Ascending aorta (tissue), 2 donors: ENCODE data around the gene RTCB. TPM values are rescaled to one million over a fixed set of nuclear protein-coding genes. Genes with fewer than 3 reads are reported as not detected.
A peak's percentile ranks its signal among the peaks of the same experiment; 100 is the strongest.

Experiments
- DNase-seq, 2 donors: peaks; one replicate each; pipeline ENCODE4 v3.0.0-alpha.2; 2019; ENCODE audit warnings: low spot score in 2 of 2
- H3K27ac ChIP-seq, 2 donors: fragments of 200-600 bp; sonication (generic); one replicate each; pipeline ENCODE4 v1.5.1; 2016 to 2017; ENCODE audit warnings: mild to moderate bottlenecking in 1 of 2
- H3K27me3 ChIP-seq: fragments of 200-600 bp; sonication (generic); one replicate; pipeline ENCODE4 v1.5.1; 2017
- H3K36me3 ChIP-seq, 2 donors: fragments of 200-600 bp; sonication (generic); one replicate each; pipeline ENCODE4 v1.5.1; 2016
- H3K4me1 ChIP-seq, 2 donors: fragments of 200-600 bp; sonication (generic); one replicate each; pipeline ENCODE4 v1.5.1; 2016 to 2017; ENCODE audit warnings: mild to moderate bottlenecking in 1 of 2
- H3K4me3 ChIP-seq, 2 donors: fragments of 200-600 bp; sonication (generic); one replicate each; pipeline ENCODE4 v1.5.1; 2016 to 2017; ENCODE audit warnings: mild to moderate bottlenecking in 1 of 2
- H3K9me3 ChIP-seq, 2 donors: fragments of 200-600 bp; sonication (generic); one replicate each; pipeline ENCODE4 v1.5.1; 2016
- intact Hi-C: fragments of 100-400 bp; cut with DNase I; formaldehyde crosslinking; loops from one replicate; pipeline ENCODE4 v1.15.1; 2023
- total RNA-seq: library from RNA; depleted of rRNA; stranded (reverse); fragments of >200 nt; gene quantifications from one replicate; pipeline ENCODE4 v1.1.0, GENCODE V29; 2016
- TF ChIP-seq, protein P1 (sequence below), 3 experiments: fragments of 200-600 bp in 2 of 3; fragments of 450-650 bp in 1 of 3; sonication (generic) in 2 of 3; IDR thresholded peaks; one replicate each; pipeline ENCODE4 v1.5.1; 2016 to 2019; ENCODE audit warnings: antibody characterized with exemption in 3 of 3, mild to moderate bottlenecking in 1 of 3, moderate library complexity in 1 of 3

The RTCB gene
- total RNA-seq, 1 donor from 2014 or later = 55.2 TPM

GRCh38 chr22:32409977-32410376 is 2.1 kb downstream of the RTCB start:
- intact Hi-C loops = no loop called here
- DNase-seq = no peak

DNA sequence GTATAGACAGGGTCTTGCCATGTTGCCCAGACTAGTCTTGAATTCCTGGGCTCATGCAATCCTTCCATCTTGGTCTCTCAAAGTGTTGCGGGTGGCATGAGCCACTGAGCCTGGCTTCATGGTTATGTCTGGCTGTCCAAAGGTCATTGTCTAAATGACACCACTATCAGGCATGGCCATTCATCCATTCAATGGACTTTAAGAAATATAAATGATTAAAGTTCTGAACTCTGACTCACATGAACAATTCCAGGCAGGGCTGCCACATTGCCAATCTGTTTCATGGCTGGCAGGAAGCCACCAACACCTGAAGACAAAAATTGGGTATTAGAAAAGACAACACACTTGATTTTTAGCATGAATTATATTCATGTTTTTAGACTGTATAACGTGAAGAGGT is 4.1 kb downstream of the RTCB start:
- H3K36me3 ChIP-seq = peaks cover 41 to 46% of the 10 kb centered on the region in 2 donors
- H3K4me3 ChIP-seq = no peak overlapping the region
- no peaks in the 10 kb centered on the region for H3K27me3 ChIP-seq
- intact Hi-C loops = no loop called here
- TF ChIP-seq, protein P1, sequence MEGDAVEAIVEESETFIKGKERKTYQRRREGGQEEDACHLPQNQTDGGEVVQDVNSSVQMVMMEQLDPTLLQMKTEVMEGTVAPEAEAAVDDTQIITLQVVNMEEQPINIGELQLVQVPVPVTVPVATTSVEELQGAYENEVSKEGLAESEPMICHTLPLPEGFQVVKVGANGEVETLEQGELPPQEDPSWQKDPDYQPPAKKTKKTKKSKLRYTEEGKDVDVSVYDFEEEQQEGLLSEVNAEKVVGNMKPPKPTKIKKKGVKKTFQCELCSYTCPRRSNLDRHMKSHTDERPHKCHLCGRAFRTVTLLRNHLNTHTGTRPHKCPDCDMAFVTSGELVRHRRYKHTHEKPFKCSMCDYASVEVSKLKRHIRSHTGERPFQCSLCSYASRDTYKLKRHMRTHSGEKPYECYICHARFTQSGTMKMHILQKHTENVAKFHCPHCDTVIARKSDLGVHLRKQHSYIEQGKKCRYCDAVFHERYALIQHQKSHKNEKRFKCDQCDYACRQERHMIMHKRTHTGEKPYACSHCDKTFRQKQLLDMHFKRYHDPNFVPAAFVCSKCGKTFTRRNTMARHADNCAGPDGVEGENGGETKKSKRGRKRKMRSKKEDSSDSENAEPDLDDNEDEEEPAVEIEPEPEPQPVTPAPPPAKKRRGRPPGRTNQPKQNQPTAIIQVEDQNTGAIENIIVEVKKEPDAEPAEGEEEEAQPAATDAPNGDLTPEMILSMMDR (IDR thresholded peaks at IDR 0.05) = no peak
- DNase-seq = no peak
- no peak overlapping the region for H3K27ac ChIP-seq
- H3K4me1 ChIP-seq = peaks cover 4 to 15% of the 10 kb centered on the region in 2 donors
- no peaks in the 10 kb centered on the region for H3K9me3 ChIP-seq

More at GRCh38 chr22:32409977-32410376, 2.1 kb downstream of the RTCB start:
- H3K27ac ChIP-seq = no peak overlapping the region
- no peaks in the 10 kb centered on the region for H3K9me3 ChIP-seq
- H3K36me3 ChIP-seq = peaks cover 34 to 35% of the 10 kb centered on the region in 2 donors
- H3K4me3 ChIP-seq = peak overlapping the region in 1 of 2 donors; percentile 69
- H3K4me1 ChIP-seq = peaks cover 4 to 15% of the 10 kb centered on the region in 2 donors
- H3K27me3 ChIP-seq = no peaks in the 10 kb centered on the region
- TF ChIP-seq, protein P1 (IDR thresholded peaks at IDR 0.05) = no peak

GRCh38 chr22:32407312-32407711 is 4.7 kb downstream of the RTCB start:
- DNase-seq = no peak
- intact Hi-C loops = no loop called here
- H3K27me3 ChIP-seq = no peaks in the 10 kb centered on the region
- no peaks in the 10 kb centered on the region for H3K9me3 ChIP-seq
- H3K36me3 ChIP-seq = peaks cover 45 to 51% of the 10 kb centered on the region in 2 donors
- TF ChIP-seq, protein P1 (IDR thresholded peaks at IDR 0.05) = no peak
- H3K4me1 ChIP-seq = peaks cover 4 to 15% of the 10 kb centered on the region in 2 donors
- H3K4me3 ChIP-seq = no peak overlapping the region
- H3K27ac ChIP-seq = no peak overlapping the region

- peaks cover 76 to 83% of the 10 kb centered on the region in 2 donors for H3K36me3 ChIP-seq
- intact Hi-C loops = no loop called here
These were observed 8.0 kb downstream of the RTCB start for GRCh38 chr22:32404021-32404420.

GRCh38 chr22:32401486-32401885 is 10.6 kb downstream of the RTCB start:
- Histone ChIP-seq H3K4me1 (no peaks in the 10 kb centered on the region), H3K36me3 (peaks cover 79 to 87% of the 10 kb centered on the region in 2 donors), H3K27ac (no peak overlapping the region), H3K4me3 (no peak overlapping the region), H3K9me3 (no peaks in the 10 kb centered on the region), H3K27me3 (no peaks in the 10 kb centered on the region)
- intact Hi-C loops = no loop called here
- TF ChIP-seq, protein P1 (IDR thresholded peaks at IDR 0.05) = no peak
- DNase-seq = no peak

More at GRCh38 chr22:32404021-32404420, 8.0 kb downstream of the RTCB start:
- Histone ChIP-seq H3K9me3 (no peaks in the 10 kb centered on the region), H3K4me1 (no peaks in the 10 kb centered on the region), H3K4me3 (no peak overlapping the region), H3K27me3 (no peaks in the 10 kb centered on the region), H3K27ac (no peak overlapping the region)
- DNase-seq = no peak
- TF ChIP-seq, protein P1 (IDR thresholded peaks at IDR 0.05) = no peak

GRCh38 chr22:32396746-32397145 is 15.3 kb downstream of the RTCB start:
- no peak overlapping the region for H3K27ac ChIP-seq
- intact Hi-C loops = no loop called here
- TF ChIP-seq, protein P1 (IDR thresholded peaks at IDR 0.05) = no peak
- no peaks in the 10 kb centered on the region for H3K9me3 ChIP-seq
- no peak overlapping the region for H3K4me3 ChIP-seq
- no peaks in the 10 kb centered on the region for H3K4me1 ChIP-seq
- no peaks in the 10 kb centered on the region for H3K27me3 ChIP-seq
- H3K36me3 ChIP-seq = peaks cover 91 to 100% of the 10 kb centered on the region in 2 donors
- no peak for DNase-seq
